Hindlimb muscle (tissue), 1 donor: ENCODE results near the gene ZBTB7B. TPM values are rescaled to one million over a fixed set of nuclear protein-coding genes. Genes with fewer than 3 reads are reported as not detected.

Experiments used
- DNase-seq: peaks from one replicate; pipeline ENCODE4 v3.0.0-alpha.2; 2013
- polyA plus RNA-seq: library from polyadenylated mRNA; unstranded; fragments of 120-200 nt; gene quantifications from one replicate; pipeline ENCODE4 v1.2.1, GENCODE V29; 2013; ENCODE audit not compliant: insufficient read length

The ZBTB7B gene
- polyA plus RNA-seq, 1 donor = 11.3 TPM

DNA sequence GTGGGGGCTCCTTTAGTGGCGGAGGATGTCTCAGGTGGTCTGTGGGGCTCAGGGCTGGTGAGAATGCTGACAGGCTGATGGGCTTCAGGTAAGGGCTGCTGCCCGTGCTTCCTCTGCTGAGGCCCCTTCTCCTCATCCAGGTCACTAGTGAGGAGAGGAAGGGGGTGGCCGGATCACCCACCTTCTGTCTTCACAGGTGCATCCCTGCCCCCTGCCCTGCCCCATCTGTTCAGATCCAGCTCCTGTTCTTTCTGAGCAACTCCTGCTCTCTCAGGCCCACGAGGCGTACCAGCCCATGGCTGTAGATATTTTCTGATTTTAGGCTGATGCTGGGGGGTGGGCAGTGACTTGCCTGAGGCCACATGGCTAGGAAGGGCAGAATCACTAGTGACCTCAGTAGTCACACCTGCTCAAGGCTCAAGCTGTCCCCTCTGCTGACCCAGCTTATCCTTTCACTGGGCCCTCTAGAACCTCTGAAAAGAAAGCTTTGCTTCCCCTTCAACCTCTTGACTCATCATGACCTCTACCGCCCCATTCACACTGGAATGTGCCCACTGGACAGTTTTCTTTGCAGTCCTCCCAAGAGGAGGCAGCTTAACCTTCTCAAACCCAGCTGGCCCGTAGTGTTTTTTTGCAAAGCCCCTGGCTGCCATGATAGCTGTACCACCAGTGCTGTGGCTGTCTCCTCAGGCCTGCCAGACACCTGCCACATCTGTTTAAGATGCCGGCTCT, 16.2 kb downstream of the ZBTB7B start:
- DNase-seq = no peak

DNA sequence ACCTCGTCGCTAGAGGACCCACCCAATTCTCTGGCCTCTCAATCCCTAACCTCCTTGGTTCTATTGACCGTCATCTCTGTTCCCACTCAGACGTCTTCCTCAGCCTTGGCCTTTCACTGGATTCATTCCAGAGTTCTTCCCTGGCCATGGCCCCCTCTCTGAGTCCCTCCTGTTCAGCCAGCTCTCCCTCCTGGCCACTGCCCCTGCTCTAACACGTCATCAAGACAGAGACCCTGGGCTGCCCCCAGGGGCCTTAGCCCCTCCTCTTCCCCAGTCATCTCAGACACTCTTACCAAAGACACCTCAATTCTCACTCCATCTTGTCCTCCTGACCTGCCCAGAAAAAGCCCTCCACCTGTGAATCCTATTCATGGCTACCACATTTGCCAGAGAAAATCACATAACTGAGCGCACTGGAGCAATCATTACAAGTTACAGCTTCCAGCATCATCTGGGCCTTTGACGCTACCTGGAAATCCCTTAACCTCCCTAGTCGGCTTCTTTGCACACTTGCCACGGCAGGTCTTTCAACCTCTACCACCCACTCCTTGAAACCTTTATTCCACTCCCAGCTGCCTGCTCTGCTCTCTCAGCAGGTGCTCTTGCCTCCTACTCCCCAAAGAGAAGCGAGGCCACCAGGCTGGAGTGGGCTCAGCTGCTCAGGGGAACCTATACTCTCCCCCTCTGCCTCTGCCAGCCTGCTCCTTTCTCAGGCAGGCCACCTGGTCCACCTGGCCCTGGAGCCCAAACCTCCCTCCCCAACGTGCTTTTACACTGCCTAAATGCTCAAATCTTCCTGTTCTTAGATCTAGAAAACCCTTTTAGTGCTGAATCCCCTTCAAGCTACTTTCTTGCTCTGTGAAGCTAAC, 17.0 kb downstream of the ZBTB7B start:
- no peak for DNase-seq

DNA sequence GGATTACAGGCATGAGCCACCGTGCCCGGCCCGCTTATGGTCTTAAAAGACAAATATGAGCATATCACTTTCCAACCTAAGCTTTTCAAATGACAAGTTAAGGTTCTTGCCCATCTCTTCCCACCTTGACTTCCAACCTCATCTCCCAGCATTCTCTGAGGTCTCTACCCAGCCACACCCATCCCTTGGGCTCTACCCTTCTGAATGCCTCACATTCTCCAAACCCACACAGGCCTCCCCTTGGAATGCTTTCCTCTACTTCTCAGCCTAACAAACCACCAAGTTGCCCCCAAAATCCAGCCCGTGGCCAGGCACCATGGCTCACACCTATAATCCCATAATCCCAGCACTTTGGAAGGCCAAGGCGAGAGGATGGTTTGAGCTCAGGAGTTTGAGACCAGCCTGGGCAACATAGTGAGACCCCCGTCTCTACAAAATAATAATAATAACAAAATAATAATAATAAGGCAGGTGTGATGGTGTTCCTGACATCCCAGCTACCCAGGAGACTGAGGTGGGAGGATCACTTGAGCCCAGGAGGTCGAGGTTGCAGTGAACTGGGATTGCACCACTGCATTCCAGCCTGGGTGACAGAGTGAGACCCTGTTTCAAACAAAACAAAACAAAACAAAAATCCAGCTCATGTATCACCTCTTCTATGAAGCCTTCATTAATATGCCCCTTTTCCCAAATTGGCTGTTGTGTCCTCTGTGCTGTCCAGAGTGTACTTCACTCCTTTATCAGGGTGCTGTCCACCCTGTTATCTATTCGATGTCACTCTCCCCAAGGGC, 19.7 kb downstream of the ZBTB7B start:
- DNase-seq = no peak

DNA sequence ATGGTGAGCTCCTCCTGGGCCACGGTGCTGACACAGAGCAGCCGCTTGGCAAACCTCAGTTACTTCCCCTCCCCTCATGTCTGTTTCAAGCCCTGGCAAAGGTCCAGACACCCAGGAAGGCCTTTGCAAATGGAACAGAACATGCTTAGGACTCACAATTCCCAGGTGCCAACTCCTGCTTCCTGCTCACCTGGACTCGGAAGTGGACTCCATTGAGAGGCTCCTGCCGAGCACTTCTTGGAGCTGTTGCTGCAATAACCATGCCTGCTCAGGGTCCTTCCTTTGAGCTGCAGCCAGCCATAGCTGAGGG, 20.3 kb downstream of the ZBTB7B start:
- no peak for DNase-seq

DNA sequence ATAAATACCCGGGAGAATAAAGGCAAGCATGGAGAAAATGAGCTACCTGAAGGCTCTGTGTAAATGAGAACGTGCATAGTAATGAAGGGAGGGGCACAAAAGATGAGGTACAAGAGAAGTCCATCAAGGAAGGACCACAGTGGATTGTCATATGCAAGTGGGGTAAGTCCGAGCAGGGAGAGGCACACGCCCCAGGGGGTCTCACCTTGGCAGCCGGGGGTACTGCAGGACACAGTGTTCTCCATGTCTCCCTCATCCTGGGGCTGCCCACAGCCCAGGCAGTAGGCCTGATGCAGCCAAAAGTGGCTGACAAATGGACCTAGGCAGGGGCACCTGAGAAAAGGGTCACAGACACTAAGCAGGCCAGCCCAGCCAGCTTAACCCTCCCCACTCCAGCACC, 21.0 kb downstream of the ZBTB7B start:
- no peak for DNase-seq

DNA sequence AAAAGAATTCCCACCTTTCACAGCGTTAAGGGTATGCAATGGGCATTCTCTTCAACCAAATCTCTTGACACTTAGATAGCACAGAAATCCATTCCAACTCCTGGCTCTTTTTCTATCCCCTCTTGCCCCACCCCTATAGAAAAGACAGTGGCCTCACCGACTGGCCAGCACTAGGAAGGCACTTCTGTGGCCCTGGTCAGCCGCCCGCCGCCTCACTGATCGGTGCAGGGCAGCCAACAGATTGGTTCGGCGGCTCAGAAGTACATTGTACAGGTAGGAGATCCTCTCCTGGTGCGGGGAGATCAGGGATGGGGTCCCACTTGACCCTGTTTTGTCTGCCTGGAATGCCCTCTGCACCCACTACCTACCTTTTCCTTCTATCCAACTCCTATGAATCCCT, 21.7 kb downstream of the ZBTB7B start:
- DNase-seq = no peak

DNA sequence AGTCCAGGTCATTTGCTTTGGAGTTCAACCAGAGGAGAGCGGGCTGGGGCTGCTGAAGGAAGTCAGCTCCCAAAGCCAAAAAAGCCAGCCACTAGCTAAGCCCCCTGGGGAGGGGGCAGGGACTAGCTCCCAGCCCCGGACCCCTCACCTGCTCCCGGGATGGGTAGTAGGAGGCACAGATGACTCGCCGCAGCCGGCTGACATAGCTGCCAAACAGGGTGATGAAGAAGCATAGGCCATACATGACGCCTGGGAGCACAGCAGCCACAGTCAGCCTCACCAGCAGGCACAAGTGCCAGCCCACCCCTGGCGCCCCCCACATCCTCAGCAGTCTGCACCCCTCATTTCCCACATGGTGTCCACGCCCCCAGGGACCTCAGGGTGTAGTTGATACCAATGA, 23.6 kb downstream of the ZBTB7B start:
- DNase-seq = no peak

DNA sequence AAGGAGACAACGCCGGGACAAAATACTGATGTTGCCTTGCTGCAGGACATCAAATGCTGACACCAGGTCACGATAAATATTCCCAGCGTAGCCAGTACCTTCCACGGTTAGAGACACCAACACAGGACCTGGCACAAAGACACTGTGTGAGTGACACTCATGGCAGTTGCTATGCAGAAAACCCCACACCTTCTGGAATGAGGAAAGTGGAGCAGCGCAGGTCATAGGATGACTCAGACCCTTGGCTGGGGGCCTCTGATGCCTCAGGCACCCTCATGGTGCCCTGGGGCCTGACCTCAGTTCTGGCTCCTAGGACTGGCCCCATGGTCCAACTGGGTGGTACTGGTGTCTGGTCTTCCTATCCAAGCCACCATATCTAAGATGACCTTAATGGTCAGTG, 24.0 kb downstream of the ZBTB7B start:
- no peak for DNase-seq

DNA sequence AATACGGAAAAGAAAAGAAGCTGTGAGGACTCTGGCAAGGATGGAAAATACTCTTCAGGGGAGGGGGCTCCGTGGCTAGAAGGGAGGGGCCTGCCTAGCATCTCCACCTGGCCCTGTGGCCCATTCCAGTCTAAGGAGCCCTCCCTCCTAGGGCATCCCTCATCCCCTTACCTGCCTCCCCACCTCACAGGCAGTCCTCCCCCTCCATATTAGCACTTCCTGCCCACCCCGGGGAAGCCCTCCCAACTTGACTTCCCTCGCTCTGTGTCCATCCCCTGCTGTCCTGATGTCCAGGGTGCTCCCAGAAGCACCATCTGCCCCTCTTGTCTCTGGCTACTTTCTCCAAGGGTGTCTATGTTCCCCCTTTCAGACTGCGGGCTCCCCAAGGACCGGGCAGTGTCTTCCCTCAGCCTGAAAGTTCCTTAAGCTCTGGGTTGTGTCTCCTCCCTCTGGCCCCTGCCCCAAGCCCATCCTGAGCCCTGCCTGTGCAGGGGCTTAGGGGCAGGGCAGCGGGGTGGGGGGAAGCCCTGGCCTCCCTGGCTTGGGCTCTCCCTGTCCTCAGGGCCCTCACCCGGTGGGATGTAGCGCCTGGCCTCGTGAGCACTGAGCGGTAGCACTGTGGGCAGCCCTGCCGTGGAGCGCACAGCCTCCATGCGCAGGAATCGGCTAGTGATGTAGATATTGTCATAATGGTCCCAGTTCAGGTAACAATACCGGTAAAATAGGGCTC, 27.1 kb downstream of the ZBTB7B start:
- no peak for DNase-seq

DNA sequence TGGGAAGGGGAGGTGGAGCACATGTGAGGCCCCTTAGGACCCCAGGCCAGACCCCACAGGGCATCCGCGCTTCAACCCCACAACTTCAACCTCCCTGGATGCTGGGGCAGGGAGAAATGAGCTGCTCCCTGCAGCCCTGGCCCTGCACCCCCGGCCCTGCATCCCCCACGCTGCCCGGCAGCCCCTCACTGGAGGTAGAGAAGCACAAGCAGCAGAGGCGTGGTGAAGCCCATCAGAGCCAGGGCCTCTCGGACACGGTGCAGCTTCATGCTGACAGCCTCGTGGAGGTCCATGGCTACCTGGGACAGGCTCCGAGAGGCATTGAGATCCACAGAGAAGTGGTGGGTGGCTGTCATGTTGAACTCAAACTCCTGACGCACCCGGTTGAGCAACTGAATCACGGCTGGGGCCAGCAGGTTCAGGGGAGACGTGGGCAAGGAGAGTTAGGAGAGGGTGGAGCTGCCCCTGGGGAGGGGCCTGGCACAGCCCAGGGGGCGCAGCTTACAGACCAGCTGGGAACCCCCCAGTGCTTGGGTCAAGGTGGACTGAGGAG, 27.7 kb downstream of the ZBTB7B start:
- no peak for DNase-seq

DNA sequence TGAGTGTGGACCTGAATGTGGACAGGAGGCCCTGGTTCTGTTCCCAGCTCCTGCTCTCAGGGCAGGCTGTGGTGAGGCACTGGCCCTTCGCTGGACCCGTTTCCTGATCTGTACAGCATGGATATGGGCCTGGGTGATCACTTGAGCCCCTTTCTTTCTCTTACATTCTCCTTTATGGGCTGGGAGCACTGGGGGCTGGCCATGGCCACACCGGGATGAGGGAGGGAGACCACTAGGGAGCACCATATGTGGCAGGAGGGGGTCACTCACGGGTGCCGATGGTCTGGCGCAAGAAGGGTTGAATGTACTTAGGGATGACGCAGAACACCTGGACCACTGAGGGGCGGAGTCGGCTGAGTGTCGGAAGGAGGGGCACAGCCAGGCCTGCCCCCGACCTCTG, 28.3 kb downstream of the ZBTB7B start:
- DNase-seq = no peak

DNA sequence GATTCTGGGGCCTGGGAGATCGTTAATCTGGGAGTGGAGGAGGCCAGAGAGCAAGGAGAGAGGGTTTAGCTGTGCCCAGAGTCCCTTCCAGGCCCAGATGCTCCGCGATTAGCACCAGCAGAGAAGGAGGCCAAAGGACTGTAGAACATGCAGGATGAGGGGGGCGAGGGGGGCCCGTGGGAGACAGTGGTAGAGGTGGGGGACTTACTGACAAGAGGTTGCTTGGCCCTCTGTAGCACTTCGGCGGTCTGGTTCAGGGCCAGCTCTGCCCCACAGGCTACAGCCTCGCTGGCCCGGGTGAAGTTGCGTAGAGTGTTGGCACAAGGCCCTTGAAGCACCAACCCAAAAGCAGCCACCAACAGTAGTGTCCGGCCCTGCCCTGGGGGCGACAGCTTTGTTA, 30.3 kb downstream of the ZBTB7B start:
- DNase-seq = no peak

DNA sequence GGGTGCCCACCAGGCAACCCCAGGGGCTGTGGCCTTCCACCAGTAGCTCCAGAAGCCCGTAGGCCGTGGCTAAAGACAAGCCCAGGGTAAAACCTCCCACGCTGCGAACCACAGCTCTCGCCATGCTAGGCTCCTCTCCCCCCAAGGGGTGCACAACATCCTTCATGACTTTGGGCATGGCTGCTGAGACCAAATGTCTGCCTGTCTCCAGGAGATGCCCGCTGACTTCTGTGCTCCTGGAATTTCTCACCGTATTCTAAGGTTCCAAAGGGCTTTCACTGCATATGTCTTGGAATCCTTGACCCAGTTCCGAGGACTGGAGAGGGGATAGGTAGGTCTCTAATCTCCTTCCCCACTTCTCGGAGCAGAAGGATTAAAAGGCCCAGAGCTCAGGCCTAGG, 30.9 kb downstream of the ZBTB7B start, which contains the start of the genes DCST1 and DCST2:
Gene DCST1 (plus strand): TSS at position 301 of the 400 bp plus-strand sequence. CDS start 213 bp downstream, outside the sequence.
Gene DCST2 (minus strand): TSS at position 258 of the 400 bp plus-strand sequence. CDS start 80 bp downstream, at position 178.
- DNase-seq = no peak

DNA sequence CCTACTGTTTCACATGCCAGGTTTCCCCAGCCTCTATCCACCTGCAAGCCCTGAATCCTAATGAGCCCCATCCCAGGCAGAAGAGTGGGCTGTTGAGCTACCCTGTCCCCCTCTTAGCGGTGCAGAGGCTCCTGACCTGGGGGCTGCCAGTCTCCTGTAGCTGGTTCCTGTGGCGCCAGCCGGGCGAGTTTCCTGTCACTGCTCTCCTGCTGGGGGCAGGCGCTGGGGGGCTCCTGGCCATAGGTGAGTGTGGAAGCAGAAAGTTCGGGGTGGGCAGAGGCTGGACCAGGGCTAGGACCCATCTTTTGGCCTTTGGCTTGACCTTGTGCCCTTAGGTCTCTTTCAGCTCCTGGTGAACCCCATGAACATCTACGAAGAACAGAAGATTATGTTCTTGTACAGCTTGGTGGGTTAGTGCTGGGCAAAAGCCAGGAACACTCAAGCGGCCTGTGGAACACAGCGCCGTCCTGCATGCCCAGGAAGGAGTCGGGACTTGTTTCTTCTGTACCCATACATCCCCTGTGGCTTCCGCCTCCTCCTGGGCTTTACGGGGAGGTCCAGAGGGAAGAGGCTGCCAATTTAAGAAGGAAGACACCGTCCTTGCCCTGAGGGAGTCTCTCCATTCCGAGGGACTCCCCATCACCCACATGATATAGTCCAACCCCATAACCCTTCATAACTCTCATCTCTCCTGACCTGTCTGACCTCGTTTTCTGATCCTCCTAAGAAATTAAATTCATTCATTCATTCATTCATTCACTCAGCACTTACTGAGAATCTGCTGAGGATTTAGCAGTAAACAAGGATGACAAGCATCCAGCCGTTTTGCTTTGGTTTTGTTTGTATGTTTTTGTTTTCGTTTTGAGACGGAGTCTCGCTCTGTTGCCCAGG, 32.0 kb downstream of the ZBTB7B start:
- no peak for DNase-seq

DNA sequence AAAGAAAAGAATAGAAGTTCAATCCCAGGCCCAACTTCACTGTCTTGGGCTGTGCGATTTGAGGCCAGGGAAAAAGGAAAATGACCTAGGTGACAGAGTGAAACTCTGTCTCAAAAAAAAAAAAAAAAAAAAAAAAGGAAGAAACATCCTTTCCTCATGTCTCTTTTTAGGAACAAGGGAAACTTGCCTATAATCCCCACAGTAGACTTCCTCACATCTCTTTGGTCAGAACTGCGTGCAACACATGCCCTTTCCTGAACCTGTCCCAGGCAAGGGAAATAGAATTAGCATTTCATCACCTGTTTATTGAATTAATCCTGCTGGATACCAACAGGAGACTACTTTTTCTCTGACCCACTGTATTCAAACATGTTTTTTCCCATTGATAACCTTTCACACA, 33.3 kb downstream of the ZBTB7B start:
- no peak for DNase-seq

DNA sequence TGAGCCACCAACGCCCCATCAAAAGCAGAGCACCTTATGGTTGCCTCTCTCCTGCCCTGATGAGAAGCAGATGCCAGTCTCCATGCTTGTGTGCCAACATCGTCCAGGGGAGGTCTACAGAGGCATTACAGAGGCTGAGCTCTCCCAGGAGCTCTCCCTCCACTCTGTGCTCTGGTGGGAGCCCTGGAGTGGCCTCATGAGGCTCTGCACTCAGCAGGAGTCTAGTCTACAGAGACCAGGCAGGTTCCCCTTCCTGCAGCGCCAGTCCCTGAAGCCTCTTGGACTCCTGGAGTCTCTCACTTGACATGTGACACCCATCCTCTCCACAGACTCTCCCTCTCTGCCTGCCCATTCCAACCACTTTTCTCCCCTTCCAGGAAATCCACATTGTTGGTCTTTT, 34.4 kb downstream of the ZBTB7B start:
- no peak for DNase-seq

DNA sequence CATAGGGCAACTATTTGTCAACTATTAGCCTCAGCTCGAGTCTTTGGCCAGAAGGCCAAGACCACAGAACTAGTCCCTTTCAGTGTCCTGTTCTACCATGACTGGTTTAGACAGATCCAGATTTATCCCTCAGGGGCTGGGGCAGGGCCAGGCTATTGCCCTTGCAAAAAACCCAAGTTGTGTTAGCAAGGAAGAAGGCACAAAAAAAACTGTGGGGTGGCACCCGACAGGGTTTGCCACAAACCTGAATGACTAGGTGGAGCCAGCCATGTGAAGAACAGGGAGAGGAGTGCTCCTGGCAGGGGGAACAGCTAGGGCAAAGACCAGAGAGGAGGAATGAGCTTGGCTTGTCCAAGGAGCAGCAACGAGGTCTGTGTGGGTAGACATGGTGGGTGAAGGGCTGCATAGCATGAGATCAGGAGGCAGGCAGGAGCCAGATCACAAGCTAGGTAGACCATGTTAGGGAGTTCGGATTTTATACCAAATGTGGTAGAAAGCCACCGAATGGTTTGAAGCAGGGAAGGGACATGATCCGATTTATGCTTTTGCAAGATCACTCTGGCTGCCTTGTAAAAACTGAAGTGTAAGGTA, 35.3 kb downstream of the ZBTB7B start:
- no peak for DNase-seq

DNA sequence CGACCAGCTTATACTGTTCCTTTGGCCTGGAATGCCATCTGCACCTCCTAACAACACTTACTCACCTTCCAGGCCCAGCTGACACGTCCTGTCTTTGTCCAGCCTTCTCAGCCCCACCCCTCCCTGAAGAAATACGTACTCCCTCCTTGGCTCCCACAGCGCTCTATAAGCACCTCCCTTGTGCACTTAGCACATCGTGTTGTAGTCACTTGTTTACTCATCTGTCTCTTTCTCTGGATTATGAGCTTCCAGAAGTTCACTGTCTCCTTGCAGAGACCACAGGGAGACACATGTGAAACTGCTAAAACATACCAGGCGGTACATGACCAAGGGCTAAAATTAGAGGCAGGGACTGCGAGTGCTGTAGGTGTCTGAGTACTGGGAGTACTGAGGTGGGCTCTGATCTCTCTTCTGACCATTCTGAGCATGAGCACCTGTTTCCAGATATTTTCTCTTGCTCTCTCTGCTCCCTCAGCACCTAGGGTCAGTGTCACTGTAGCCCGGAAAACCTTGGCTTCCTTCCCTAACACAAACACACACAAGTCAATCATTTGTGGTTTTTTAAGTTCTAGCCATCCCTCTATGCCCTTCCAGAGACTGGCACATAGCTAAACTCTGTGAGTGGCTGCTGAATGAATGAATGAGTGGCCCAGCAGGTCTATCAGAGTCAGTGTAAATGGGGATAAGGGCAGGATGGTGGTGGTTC, 36.2 kb downstream of the ZBTB7B start:
- no peak for DNase-seq

DNA sequence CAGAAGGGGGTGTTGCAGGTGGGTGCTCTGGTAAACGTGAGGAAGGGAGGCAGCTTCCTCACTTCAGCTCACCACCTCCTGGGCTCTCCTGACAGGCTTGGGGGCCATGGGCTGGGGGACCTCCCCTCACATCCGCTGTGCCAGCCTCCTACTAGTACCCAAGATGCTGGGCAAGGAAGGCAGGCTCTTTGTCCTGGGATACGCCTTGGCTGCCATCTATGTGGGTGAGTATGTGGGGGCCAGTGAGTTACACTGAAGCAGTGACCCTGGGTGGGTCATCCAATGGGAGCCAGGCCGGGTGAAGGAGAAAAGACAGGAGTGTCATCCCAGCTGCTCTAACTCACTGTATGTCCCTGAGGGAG, 36.7 kb downstream of the ZBTB7B start:
- no peak for DNase-seq
